ENCODE results near the gene SETD1A. TPM values are rescaled to one million over a fixed set of nuclear protein-coding genes. Genes with fewer than 3 reads are reported as not detected.

SETD1A gene
- total RNA-seq, 1 donor from 2014 or later, result 18.0 TPM

- Mint-ChIP-seq H3K27ac (ENCODE audit: unreplicated experiment) (no peak overlapping the region), H3K9me3 (ENCODE audit: low read depth) (no peaks in the 10 kb centered on the region), H3K4me1 (ENCODE audit: low read depth) (peaks cover under 1% of the 10 kb centered on the region), H3K27me3 (ENCODE audit: low read depth) (no peaks in the 10 kb centered on the region), H3K4me3 (ENCODE audit: unreplicated experiment) (no peak overlapping the region), H3K36me3 (ENCODE audit: low read depth) (peaks cover 52% of the 10 kb centered on the region)
- DNase-seq (ENCODE audit: low spot score), result no peak
- TF ChIP-seq CTCF (IDR thresholded peaks at IDR 0.05), result no peak
Observed at GRCh38 chr16:30964574-30965226, 7.1 kb downstream of the SETD1A start.

GRCh38 chr16:30965436-30965835, 7.9 kb downstream of the SETD1A start:
- H3K4me1 Mint-ChIP-seq (ENCODE audit: low read depth), result no peaks in the 10 kb centered on the region
- no peak overlapping the region for H3K27ac Mint-ChIP-seq (ENCODE audit: unreplicated experiment)
- no peak overlapping the region for H3K4me3 Mint-ChIP-seq (ENCODE audit: unreplicated experiment)
- no peak for TF ChIP-seq CTCF (IDR thresholded peaks at IDR 0.05)
- no peaks in the 10 kb centered on the region for H3K9me3 Mint-ChIP-seq (ENCODE audit: low read depth)
- peaks cover 48% of the 10 kb centered on the region for H3K36me3 Mint-ChIP-seq (ENCODE audit: low read depth)
- no peak for DNase-seq (ENCODE audit: low spot score)
- H3K27me3 Mint-ChIP-seq (ENCODE audit: low read depth), result no peaks in the 10 kb centered on the region

- Mint-ChIP-seq H3K4me1 (ENCODE audit: low read depth) (no peaks in the 10 kb centered on the region), H3K9me3 (ENCODE audit: low read depth) (no peaks in the 10 kb centered on the region), H3K4me3 (ENCODE audit: unreplicated experiment) (no peak overlapping the region), H3K36me3 (ENCODE audit: low read depth) (peaks cover 52% of the 10 kb centered on the region), H3K27me3 (ENCODE audit: low read depth) (no peaks in the 10 kb centered on the region), H3K27ac (ENCODE audit: unreplicated experiment) (no peak overlapping the region)
- no peak for DNase-seq (ENCODE audit: low spot score)
- no peak for TF ChIP-seq CTCF (IDR thresholded peaks at IDR 0.05)
Observed at GRCh38 chr16:30966033-30966619, 8.6 kb downstream of the SETD1A start.

- no peak overlapping the region for H3K4me3 Mint-ChIP-seq (ENCODE audit: unreplicated experiment)
- peaks cover 55% of the 10 kb centered on the region for H3K36me3 Mint-ChIP-seq (ENCODE audit: low read depth)
- H3K9me3 Mint-ChIP-seq (ENCODE audit: low read depth), result no peaks in the 10 kb centered on the region
- H3K27ac Mint-ChIP-seq (ENCODE audit: unreplicated experiment), result no peak overlapping the region
- H3K27me3 Mint-ChIP-seq (ENCODE audit: low read depth), result no peaks in the 10 kb centered on the region
- no peaks in the 10 kb centered on the region for H3K4me1 Mint-ChIP-seq (ENCODE audit: low read depth)
- TF ChIP-seq CTCF (IDR thresholded peaks at IDR 0.05), result no peak
- no peak for DNase-seq (ENCODE audit: low spot score)
Observed at GRCh38 chr16:30967795-30968194, 10.2 kb downstream of the SETD1A start.

- H3K4me1 Mint-ChIP-seq (ENCODE audit: low read depth), result no peaks in the 10 kb centered on the region
- no peaks in the 10 kb centered on the region for H3K9me3 Mint-ChIP-seq (ENCODE audit: low read depth)
- H3K36me3 Mint-ChIP-seq (ENCODE audit: low read depth), result peaks cover 56% of the 10 kb centered on the region
- no peak for TF ChIP-seq CTCF (IDR thresholded peaks at IDR 0.05)
- H3K4me3 Mint-ChIP-seq (ENCODE audit: unreplicated experiment), result no peak overlapping the region
- H3K27me3 Mint-ChIP-seq (ENCODE audit: low read depth), result no peaks in the 10 kb centered on the region
- no peak for DNase-seq (ENCODE audit: low spot score)
- no peak overlapping the region for H3K27ac Mint-ChIP-seq (ENCODE audit: unreplicated experiment)
Observed at GRCh38 chr16:30969246-30969842, 11.8 kb downstream of the SETD1A start.
